Measurements from ENCODE around the gene LGR6. TPM values are rescaled to one million over a fixed set of nuclear protein-coding genes. Genes with fewer than 3 reads are reported as not detected.

Gene LGR6
- total and polyA plus RNA-seq, 2 of the 8 experiments (the other 6 are each of a cell fraction or from before 2014, with no cell fraction given): 0.50 to 1.0 TPM

DNA sequence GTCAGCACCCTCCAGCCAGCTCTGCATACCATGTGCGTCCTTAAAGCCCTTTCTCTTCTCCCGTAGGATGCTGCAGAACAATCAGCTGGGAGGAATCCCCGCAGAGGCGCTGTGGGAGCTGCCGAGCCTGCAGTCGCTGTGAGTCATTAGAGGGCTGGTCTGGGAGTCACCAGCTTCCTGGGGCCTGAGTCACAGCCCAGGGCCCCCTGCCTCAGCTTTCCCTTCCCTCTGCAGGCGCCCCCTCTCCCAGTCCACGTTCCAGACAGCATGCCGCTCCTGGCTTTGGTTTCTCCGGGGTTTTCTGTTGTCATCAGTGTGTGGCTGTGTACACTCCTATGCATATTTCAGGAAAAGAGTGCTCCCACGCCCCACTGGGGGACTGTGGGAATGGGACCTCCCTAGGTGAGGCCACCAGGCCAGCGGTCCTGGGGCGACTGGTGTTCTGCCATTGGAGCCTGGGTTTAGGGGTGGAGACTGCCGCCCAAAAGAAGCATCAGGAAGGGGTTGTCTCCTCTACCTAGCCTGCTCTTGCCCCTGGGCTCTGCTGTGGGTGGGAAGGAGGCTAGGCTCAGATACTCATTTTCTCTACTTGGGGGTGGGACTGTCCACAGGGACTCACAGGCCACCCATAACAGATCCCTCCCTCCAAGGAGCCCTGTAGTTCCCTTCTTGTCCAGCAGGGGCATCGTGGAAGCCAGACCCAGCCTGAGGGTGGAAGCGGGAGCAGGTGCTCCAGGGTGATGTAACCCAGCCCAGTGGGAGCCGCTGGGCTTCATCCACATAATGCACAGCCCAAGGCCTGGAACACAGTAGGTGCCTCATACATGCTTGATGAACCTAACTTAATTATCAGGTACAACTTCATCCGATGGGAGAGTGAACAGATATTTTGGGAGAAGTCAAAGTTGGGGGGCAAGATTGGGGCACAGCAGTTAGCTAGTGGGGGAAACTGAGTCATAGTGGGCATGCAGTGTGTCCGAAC lies 42.5 kb downstream of the LGR6 start (continued):
- TF ChIP-seq ATF2 (IDR thresholded peaks at IDR 0.05; ENCODE audit: low read length) (peak; percentile 95), RAD21 (IDR thresholded peaks at IDR 0.05 in 1 of 2, conservative IDR thresholded peaks at IDR 0.05 in 1 of 2; ENCODE audit: low read depth in 2 of 2, low read length in 2 of 2) (peak; percentile 37 to 57; a peak in 3 of 4 replicates)
